Measurements from ENCODE around the gene CST7.

- TF ChIP-seq, protein P1, sequence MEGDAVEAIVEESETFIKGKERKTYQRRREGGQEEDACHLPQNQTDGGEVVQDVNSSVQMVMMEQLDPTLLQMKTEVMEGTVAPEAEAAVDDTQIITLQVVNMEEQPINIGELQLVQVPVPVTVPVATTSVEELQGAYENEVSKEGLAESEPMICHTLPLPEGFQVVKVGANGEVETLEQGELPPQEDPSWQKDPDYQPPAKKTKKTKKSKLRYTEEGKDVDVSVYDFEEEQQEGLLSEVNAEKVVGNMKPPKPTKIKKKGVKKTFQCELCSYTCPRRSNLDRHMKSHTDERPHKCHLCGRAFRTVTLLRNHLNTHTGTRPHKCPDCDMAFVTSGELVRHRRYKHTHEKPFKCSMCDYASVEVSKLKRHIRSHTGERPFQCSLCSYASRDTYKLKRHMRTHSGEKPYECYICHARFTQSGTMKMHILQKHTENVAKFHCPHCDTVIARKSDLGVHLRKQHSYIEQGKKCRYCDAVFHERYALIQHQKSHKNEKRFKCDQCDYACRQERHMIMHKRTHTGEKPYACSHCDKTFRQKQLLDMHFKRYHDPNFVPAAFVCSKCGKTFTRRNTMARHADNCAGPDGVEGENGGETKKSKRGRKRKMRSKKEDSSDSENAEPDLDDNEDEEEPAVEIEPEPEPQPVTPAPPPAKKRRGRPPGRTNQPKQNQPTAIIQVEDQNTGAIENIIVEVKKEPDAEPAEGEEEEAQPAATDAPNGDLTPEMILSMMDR (IDR thresholded peaks at IDR 0.05; ENCODE audit: insufficient read depth, low read depth, low read length), result no peak
- no peak for TF ChIP-seq EZH2 (IDR thresholded peaks at IDR 0.05; ENCODE audit: insufficient read depth, low read length)
Measured at GRCh38 chr20:24937579-24937978, 11.5 kb upstream of the CST7 start.
